ENCODE results near the gene PTGES.

- TF ChIP-seq CTCF (IDR thresholded peaks at IDR 0.05; ENCODE audit: insufficient read depth, low read depth, low read length) (no peak), EZH2 (IDR thresholded peaks at IDR 0.05; ENCODE audit: insufficient read depth, low read length) (no peak)
Observed at GRCh38 chr9:129798973-129799372, 46.1 kb upstream of the PTGES start.
